Cardiac fibroblast (primary cell): ENCODE measurements around the gene PDE4B.

Experiments
- DNase-seq, 2 donors: peaks; one replicate each; pipeline versions ENCODE4 v3.0.0 to v3.0.0-alpha.2; 2010; ENCODE audit warnings: low read depth in 2 of 2
- H3K4me3 ChIP-seq, 2 donors: replicated peaks in 1 of 2; 1 replicate in 1 of 2; 2 replicates in 1 of 2; pipeline ENCODE4 v1.5.1; 2011; ENCODE audit warnings: low read depth in 2 of 2, low read length in 2 of 2, mild to moderate bottlenecking in 2 of 2, moderate library complexity in 1 of 2
- CTCF ChIP-seq: IDR thresholded peaks from one replicate; pipeline ENCODE4 v1.5.1; 2011; ENCODE audit warnings: low read depth, mild to moderate bottlenecking, low read length, inconsistent platforms

PDE4B gene

GRCh38 chr1:66295803-66296202 is 503.1 kb downstream of the PDE4B start:
- TF ChIP-seq CTCF: no peak
- DNase-seq: no peak
- H3K4me3 ChIP-seq: no peak overlapping the region

- DNase-seq: no peak
- H3K4me3 ChIP-seq: no peak overlapping the region
- TF ChIP-seq CTCF: no peak
Observed at GRCh38 chr1:66296370-66296769, 503.7 kb downstream of the PDE4B start.

- H3K4me3 ChIP-seq: no peak overlapping the region
- TF ChIP-seq CTCF: no peak
- peak in 1 of 2 donors; percentile 52 for DNase-seq
Observed at GRCh38 chr1:66296951-66297350, 504.3 kb downstream of the PDE4B start.

- TF ChIP-seq CTCF: no peak
- DNase-seq: no peak
- H3K4me3 ChIP-seq: no peak overlapping the region
Observed at GRCh38 chr1:66298464-66298863, 505.8 kb downstream of the PDE4B start.

- no peak for TF ChIP-seq CTCF
- DNase-seq: no peak
- no peak overlapping the region for H3K4me3 ChIP-seq
Observed at GRCh38 chr1:66300280-66300971, 507.7 kb downstream of the PDE4B start.

GRCh38 chr1:66300972-66301451 is 508.3 kb downstream of the PDE4B start:
- H3K4me3 ChIP-seq: peak overlapping the region in 1 of 2 donors; percentile 25
- TF ChIP-seq CTCF: no peak
- peak; percentile 74 to 82 for DNase-seq
